SJSA1 (cell line): ENCODE measurements around the gene MRPL28. TPM values are rescaled to one million over a fixed set of nuclear protein-coding genes. Genes with fewer than 3 reads are reported as not detected.

Experiments used
- DNase-seq, 2 experiments: peaks; one replicate each; pipeline ENCODE4 v3.0.0-alpha.2; 2015 to 2020; ENCODE audit warnings: low spot score in 2 of 2, low read depth in 1 of 2
- H3K27ac ChIP-seq: fragments of 250-450 bp; sonication (Bioruptor Pico); 2 replicates; pipeline ENCODE4 v1.5.1; 2020; ENCODE audit warnings: mild to moderate bottlenecking, moderate library complexity
- H3K27me3 ChIP-seq: fragments of 250-450 bp; sonication (Bioruptor Pico); replicated peaks from 2 replicates; pipeline ENCODE4 v1.5.1; 2020; ENCODE audit warnings: mild to moderate bottlenecking, moderate library complexity
- H3K36me3 ChIP-seq: fragments of 250-450 bp; sonication (Bioruptor Pico); 2 replicates; pipeline ENCODE4 v1.5.1; 2020; ENCODE audit warnings: mild to moderate bottlenecking
- H3K4me1 ChIP-seq: fragments of 250-450 bp; sonication (Bioruptor Pico); replicated peaks from 2 replicates; pipeline ENCODE4 v1.6.1; 2021; ENCODE audit warnings: mild to moderate bottlenecking
- H3K4me3 ChIP-seq: fragments of 250-450 bp; sonication (Bioruptor Pico); 2 replicates; pipeline ENCODE4 v1.5.1; 2020; ENCODE audit warnings: mild to moderate bottlenecking
- H3K9me3 ChIP-seq: fragments of 250-450 bp; sonication (Bioruptor Pico); replicated peaks from 2 replicates; pipeline ENCODE4 v1.5.1; 2020; ENCODE audit warnings: mild to moderate bottlenecking
- total RNA-seq: library from RNA; depleted of rRNA; stranded (reverse); fragments of >200 nt; shearing (Covaris generic); gene quantifications from 2 replicates; pipeline ENCODE4 v1.2.3, GENCODE V29; 2014

MRPL28 gene
- total RNA-seq, 1 experiment from 2014 or later, result 150 TPM

DNA sequence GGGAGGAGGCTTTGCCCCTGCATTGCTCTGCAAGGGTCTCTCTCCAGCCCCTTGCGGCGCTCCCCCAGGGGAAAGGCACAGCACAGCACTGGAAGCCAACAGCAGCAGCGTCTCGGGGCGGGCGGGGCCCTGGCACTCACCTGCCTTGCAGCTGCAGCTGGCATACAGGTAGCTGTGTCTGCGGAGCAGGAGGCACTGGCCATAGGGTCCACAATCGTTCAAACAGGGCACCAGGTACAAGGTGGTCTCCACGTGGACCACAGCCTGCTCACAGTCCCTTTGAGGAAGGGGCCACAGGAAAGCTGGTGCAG lies 4.2 kb upstream of the MRPL28 start:
- H3K27ac ChIP-seq, result no peak overlapping the region

DNA sequence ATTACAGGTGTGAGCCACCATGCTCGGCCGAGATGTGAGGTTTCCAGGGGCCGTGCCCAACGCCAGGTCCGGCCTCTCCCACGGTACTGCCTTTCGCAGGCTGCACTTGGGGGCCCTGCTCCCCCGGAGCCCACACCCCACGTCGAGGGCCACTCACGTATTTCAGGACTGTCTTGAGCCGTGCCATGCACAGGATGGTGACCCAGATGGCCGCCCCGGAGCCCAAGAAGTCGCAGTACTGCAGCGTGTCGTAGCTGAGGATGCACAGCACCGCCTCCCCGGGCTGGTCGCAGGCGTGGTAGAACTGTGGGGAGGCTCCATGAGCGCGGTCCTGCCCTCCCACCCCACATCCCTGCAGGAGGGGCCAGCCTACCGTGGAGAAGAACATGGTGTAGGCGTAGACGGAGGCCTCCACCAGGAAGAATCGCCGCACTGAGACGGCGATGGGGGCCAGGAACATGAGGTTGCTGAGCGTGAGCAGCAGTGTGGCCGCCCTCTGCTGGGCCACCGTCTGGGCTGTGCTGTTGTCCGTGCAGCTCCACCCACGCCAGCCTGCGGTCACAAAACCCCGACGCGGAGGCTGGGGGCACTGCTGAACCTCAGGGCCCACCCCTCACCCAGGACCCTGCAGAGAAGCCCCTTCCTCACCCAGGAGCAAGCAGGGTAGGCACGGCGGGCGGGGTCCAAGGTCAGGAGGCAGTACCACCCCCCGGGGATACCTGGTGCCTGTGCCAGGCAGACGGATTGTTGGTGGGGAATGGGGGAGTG lies 3.7 kb upstream of the MRPL28 start:
- Histone ChIP-seq H3K27ac (no peak overlapping the region), H3K27me3 (no peaks in the 10 kb centered on the region), H3K4me1 (peaks cover 4% of the 10 kb centered on the region; the same call in 1 of the 2 replicates), H3K4me3 (no peak overlapping the region), H3K9me3 (no peaks in the 10 kb centered on the region), H3K36me3 (peaks cover 66% of the 10 kb centered on the region)
- no peak for DNase-seq

More for the DNA sequence above, 4.2 kb upstream of the MRPL28 start:
- H3K36me3 ChIP-seq, result peaks cover 69% of the 10 kb centered on the region
- no peaks in the 10 kb centered on the region for H3K9me3 ChIP-seq
- H3K27me3 ChIP-seq, result no peaks in the 10 kb centered on the region
- H3K4me1 ChIP-seq, result peaks cover 4% of the 10 kb centered on the region; the same call in 1 of the 2 replicates
- DNase-seq, result no peak
- no peak overlapping the region for H3K4me3 ChIP-seq

- Histone ChIP-seq H3K36me3 (peaks cover 74% of the 10 kb centered on the region), H3K27me3 (no peaks in the 10 kb centered on the region), H3K27ac (no peak overlapping the region), H3K4me3 (no peak overlapping the region), H3K4me1 (peaks cover 4% of the 10 kb centered on the region; the same call in 1 of the 2 replicates), H3K9me3 (no peaks in the 10 kb centered on the region)
- DNase-seq, result no peak
Observed at GRCh38 chr16:373020-373598, 2.8 kb upstream of the MRPL28 start.

DNA sequence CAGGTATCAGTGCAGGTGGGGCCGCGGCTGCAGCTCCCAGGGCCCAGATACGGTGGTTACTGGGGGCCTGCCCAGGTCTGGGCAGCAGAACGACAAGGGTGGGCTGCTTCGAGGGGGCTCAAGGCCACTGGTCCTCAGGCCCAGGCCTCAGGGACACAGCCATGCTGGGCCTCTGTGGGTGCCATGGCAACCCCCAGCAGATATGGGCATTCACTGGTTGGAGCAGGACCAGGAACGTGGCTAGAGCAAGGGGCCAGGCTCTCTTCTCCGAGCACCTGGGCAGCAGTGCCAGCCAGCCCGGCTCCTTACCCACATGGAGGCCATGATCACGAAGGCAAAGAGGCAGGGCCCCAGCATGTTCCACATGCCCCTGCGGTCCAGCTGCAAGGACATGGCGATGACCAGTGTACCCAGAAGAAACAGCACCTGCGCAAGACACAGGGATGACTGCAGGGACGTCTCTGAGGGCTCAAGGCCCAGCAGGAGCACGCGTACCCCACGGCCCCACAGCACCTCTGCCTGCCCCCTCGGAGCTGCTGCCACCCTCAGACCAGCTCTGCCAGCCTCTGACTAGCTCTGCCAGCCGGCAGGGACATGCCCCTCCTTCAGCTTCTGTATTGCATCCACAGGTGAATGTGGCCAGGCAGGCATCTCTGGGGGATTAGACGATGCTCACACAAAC lies 2.1 kb upstream of the MRPL28 start:
- DNase-seq, result no peak
- H3K4me1 ChIP-seq, result peaks cover 4% of the 10 kb centered on the region; the same call in 1 of the 2 replicates
- H3K4me3 ChIP-seq, result no peak overlapping the region
- H3K27me3 ChIP-seq, result no peaks in the 10 kb centered on the region
- H3K36me3 ChIP-seq, result peaks cover 77% of the 10 kb centered on the region
- no peaks in the 10 kb centered on the region for H3K9me3 ChIP-seq
- H3K27ac ChIP-seq, result no peak overlapping the region

DNA sequence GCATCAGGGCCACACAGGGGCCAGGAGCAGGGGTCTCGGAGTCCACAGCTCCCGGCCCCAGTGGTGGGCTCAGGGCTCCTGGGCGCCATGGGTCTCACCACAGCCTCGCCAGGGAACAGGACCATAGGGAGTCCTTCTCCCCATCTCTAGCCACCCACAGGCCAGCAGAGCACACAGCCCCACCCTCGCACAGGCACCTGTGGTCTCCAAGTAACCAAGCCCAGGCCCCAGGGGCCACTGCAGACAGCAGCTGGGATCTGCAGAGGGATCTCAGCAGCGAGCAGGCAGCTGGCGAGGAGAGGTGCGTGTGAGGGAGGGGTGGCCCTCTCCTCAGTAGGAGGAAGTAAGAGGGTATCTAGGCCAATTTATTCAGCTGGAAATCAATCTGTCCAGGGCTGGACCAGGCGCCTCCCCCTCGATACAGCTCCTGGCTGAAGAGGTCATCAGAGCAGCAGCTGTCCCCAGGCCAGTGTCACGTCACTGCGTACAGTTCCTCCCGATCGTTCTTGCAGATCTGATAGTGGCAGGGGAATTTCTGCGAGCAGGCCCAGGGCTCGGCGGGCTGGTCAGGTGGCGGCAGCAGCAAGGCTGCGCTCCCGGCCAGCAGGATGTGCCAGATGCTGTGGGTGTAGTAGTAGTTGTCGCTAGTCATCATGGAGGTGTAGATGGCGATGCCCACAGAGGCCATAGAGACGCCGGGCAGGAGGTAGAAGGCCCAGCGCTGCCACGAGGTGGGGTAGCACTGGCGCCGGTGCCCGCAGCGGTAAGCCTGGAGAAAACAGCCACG lies 1.4 kb upstream of the MRPL28 start:
- DNase-seq, result no peak
- Histone ChIP-seq H3K27ac (no peak overlapping the region), H3K9me3 (no peaks in the 10 kb centered on the region)

DNA sequence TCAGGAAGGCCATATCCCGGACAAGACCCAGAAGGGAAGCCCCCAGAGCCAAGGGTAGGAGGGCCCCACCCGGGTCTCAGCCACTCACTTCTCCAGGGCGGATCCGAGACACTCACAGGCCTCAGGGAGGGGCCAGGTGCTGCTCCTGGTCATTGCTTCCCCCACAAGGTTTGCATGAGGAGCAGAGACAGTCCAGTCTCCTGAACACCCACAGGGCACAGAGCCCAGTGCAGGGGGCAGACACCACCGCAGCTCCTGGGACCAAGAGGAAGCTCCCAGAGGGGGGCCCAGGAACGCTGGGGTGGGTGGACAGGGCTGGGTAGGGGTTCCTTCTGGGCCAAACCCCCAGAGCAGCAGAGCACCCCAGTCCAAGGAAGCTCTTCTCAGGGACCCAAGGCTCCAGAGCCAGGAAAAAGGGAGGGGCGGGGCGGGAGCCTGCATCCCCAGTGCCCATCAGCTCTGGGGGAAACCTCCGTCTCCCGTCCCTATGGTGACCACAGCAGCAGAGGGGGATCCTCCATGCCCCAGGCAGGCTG lies 709 bp upstream of the MRPL28 start:
- no peak overlapping the region for H3K27ac ChIP-seq
- no peaks in the 10 kb centered on the region for H3K27me3 ChIP-seq
- peaks cover 4% of the 10 kb centered on the region; the same call in 1 of the 2 replicates for H3K4me1 ChIP-seq
- no peaks in the 10 kb centered on the region for H3K9me3 ChIP-seq
- H3K4me3 ChIP-seq, result peak overlapping the region; percentile 21
- H3K36me3 ChIP-seq, result peaks cover 74% of the 10 kb centered on the region
- DNase-seq, result no peak

More for the DNA sequence above, 1.4 kb upstream of the MRPL28 start:
- Histone ChIP-seq H3K4me3 (no peak overlapping the region), H3K36me3 (peaks cover 75% of the 10 kb centered on the region), H3K4me1 (peaks cover 4% of the 10 kb centered on the region; the same call in 1 of the 2 replicates), H3K27me3 (no peaks in the 10 kb centered on the region)

GRCh38 chr16:369866-370436 lies 387 bp downstream of the MRPL28 start:
- DNase-seq, result no peak
- Histone ChIP-seq H3K27ac (no peak overlapping the region), H3K9me3 (no peaks in the 10 kb centered on the region), H3K4me1 (peaks cover 4% of the 10 kb centered on the region; the same call in 1 of the 2 replicates), H3K4me3 (no peak overlapping the region), H3K27me3 (no peaks in the 10 kb centered on the region), H3K36me3 (peaks cover 68% of the 10 kb centered on the region)

- Histone ChIP-seq H3K4me1 (peaks cover 4% of the 10 kb centered on the region; the same call in 1 of the 2 replicates), H3K4me3 (no peak overlapping the region), H3K27ac (no peak overlapping the region), H3K27me3 (no peaks in the 10 kb centered on the region), H3K36me3 (peaks cover 62% of the 10 kb centered on the region), H3K9me3 (no peaks in the 10 kb centered on the region)
- no peak for DNase-seq
Observed at GRCh38 chr16:369275-369865, 968 bp downstream of the MRPL28 start.

GRCh38 chr16:368388-369158 lies 1.8 kb downstream of the MRPL28 start:
- DNase-seq, result no peak
- no peak overlapping the region for H3K27ac ChIP-seq
- H3K27me3 ChIP-seq, result peaks cover 3% of the 10 kb centered on the region
- H3K4me1 ChIP-seq, result peaks cover 4% of the 10 kb centered on the region; the same call in 1 of the 2 replicates
- no peak overlapping the region for H3K4me3 ChIP-seq
- peaks cover 54% of the 10 kb centered on the region for H3K36me3 ChIP-seq
- no peaks in the 10 kb centered on the region for H3K9me3 ChIP-seq

DNA sequence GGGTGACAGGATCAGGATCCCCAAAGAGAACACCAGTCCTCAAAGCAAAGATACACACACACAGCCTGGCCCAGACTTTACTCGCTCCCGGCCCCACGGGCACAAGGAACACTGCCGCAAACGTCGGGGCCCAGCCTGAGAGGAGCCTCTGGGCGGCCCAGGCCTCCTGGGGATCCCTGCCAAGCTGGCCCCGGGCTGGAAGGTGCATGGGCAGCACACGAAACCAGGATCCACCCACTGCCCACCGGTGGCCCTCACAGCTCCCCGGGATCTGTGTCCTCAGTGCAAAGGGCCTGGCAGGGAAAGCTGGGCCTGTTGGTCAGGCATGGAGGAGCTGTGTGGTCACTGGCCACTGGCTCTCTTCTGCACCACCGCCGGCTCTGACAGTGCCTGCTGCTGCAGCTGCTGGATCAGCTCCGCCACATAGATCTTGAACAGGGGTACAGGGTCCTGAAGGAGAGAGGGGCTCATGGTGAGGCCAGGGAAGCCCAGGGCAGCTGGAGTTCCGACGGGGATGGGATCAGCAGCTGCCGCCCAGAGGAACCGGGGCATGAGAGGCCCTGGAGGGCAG lies 2.9 kb downstream of the MRPL28 start:
- DNase-seq, result no peak
- no peaks in the 10 kb centered on the region for H3K9me3 ChIP-seq
- peaks cover 10% of the 10 kb centered on the region for H3K27me3 ChIP-seq
- peaks cover 47% of the 10 kb centered on the region for H3K36me3 ChIP-seq
- H3K4me3 ChIP-seq, result no peak overlapping the region
- no peak overlapping the region for H3K27ac ChIP-seq
- H3K4me1 ChIP-seq, result peaks cover 4% of the 10 kb centered on the region; the same call in 1 of the 2 replicates

DNA sequence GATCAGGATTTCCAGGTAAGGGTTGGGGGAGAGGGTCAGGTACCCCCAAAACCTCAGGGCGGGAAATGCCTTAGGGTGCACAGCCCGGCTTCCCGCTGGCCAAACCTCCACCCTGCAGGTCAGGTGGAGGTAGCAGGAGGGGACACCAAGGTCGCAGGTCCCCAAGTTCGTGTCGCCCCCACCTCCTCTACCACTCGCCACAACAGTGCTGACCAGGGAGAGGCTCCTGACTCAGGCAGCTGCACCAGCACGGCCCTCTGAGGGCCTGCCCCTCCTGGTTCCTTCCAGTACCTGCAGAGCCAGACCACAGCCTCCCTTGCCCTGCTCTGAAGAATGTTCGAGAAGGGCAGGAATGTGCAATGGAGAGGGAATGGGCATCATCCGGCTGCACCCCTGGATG lies 3.9 kb downstream of the MRPL28 start:
- Histone ChIP-seq H3K4me3 (no peak overlapping the region), H3K27me3 (peaks cover 10% of the 10 kb centered on the region), H3K36me3 (peaks cover 38% of the 10 kb centered on the region), H3K27ac (no peak overlapping the region), H3K4me1 (peaks cover 7% of the 10 kb centered on the region; the same call in 1 of the 2 replicates), H3K9me3 (no peaks in the 10 kb centered on the region)
- no peak for DNase-seq
